Bronchial epithelial cell (primary cell): ENCODE results near the gene KSR1. TPM values are rescaled to one million over a fixed set of nuclear protein-coding genes. Genes with fewer than 3 reads are reported as not detected.
"Not testable (repeated sequence)": the region's sequence is repeated elsewhere in the genome, so short reads cannot be mapped to it uniquely, and the experiment has no call there.

Experiments
- DNase-seq: peaks from one replicate; pipeline ENCODE4 v3.0.0-alpha.2; 2010; ENCODE audit warnings: low read depth
- FAIRE-seq: peaks from 2 replicates; lab custom pipeline; 2011; peaks lifted over from hg19 to GRCh38; lab: Jason Lieb, UNC
- H3K27me3 ChIP-seq: 2 replicates; pipeline ENCODE4 v1.5.1; 2011; ENCODE audit warnings: low read length; ENCODE audit not compliant: control insufficient read depth, insufficient read depth
- H3K36me3 ChIP-seq: 2 replicates; pipeline ENCODE4 v1.5.1; 2011; ENCODE audit warnings: low read length; ENCODE audit not compliant: control insufficient read depth, insufficient read depth
- H3K4me3 ChIP-seq: 2 replicates; pipeline ENCODE4 v1.5.1; 2011; ENCODE audit warnings: mild to moderate bottlenecking, low read depth, low read length, control low read depth
- total RNA-seq: library from RNA; depleted of rRNA; stranded (reverse); fragments of >200 nt; gene quantifications from 2 replicates; pipeline ENCODE4 v1.2.1, GENCODE V29; 2014
- TF ChIP-seq, protein P1 (sequence below): IDR thresholded peaks from 2 replicates; pipeline ENCODE4 v1.5.1; 2011; ENCODE audit warnings: mild to moderate bottlenecking, moderate library complexity, low read length, control low read depth, inconsistent platforms; ENCODE audit not compliant: insufficient read depth, severe bottlenecking

KSR1 gene
- 0.53 and 7.4 TPM in 2 replicates for total RNA-seq

DNA sequence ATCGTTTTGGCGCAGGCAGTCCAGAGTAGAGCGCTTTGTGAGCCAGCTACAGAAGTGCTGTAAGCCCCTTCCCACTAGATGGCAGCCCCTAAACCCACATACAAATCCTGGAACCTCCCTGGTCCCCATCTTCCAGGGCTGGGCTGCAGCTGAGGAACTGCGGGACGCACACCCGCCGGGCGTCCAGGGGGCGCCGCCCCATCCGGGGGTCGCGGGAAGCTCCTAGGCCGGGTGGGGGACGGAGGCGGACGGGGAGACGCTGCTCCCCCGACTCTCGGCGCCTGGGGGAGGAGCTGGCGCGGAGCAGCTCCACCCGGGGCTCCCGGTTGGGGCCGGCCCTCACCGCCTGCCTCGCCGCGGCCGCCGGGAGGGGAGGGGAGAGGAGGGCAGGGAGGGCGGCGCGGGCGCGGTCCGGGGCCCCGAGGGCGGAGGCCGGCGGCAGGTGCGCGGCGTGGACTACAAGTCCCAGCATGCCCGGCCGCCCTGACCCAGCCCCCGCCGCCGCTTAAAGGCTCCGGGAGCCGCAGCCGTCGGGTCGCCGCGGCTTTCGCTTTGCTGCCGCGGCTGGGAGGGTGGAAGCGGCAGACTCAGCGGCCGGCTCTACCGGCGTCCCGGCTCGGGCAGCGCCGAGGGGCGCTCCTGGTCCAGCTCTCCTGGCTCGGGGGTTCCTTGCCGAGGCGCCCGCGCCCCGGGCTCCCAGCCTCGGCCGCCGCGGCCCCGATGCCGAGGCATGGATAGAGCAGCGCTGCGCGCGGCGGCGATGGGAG is at the start of gene KSR1:
Gene KSR1 (plus strand): TSS at position 535 of the 767 bp plus-strand sequence. CDS start 196 bp downstream, at position 731.
- FAIRE-seq (no peak), DNase-seq (peak; percentile 21)
- Histone ChIP-seq H3K27me3 (peaks cover 4% of the 10 kb centered on the region), H3K4me3 (peak within 1 kb of the TSS; percentile 49), H3K36me3 (no peaks in the 10 kb centered on the region)
- TF ChIP-seq, protein P1, sequence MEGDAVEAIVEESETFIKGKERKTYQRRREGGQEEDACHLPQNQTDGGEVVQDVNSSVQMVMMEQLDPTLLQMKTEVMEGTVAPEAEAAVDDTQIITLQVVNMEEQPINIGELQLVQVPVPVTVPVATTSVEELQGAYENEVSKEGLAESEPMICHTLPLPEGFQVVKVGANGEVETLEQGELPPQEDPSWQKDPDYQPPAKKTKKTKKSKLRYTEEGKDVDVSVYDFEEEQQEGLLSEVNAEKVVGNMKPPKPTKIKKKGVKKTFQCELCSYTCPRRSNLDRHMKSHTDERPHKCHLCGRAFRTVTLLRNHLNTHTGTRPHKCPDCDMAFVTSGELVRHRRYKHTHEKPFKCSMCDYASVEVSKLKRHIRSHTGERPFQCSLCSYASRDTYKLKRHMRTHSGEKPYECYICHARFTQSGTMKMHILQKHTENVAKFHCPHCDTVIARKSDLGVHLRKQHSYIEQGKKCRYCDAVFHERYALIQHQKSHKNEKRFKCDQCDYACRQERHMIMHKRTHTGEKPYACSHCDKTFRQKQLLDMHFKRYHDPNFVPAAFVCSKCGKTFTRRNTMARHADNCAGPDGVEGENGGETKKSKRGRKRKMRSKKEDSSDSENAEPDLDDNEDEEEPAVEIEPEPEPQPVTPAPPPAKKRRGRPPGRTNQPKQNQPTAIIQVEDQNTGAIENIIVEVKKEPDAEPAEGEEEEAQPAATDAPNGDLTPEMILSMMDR = peak; percentile 20

DNA sequence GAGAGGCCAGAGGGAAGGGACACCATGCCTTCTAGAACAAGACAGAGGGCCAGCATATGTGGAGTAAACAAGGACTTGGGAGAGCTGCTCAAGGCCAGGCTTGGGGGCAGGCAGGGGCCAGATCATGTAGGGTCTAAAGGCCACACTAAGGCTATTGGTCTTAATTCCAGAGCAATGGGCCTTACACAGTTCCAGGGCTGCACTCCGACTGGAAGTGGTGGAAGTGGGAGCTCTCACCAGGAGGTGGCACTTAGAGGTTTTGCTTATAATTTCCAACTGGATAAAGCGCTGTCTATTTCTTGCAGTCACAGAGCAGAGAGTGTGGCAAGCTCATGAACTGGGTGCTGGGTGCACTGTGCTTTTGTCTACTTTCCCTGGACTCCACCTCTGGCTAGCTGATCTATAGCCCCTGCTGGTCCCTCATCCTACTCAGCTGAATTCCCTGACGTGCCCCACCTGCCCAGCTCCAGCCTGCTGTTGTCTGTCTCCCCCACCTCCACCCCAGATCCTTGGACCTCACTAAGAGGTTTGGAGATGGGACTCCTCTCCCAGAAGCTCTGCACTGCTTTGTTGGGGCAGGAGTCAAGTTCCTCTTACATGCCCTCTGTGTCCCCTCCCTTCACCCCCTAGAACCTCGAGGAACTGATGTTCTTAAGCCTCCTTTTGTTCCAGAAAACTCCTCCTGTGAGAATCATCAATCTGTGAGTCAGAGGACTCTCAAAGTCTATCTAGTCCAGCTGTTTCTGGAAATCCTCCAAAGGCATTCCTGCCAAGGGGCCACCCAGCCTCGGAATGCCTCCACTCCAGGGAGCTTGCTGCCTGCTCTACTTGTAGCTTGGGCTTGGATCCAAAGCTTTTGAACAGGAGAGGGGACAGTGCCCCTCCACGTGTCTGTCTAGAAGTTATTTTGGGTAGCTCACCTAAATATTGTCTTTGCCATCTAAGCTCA is 48.1 kb upstream of the KSR1 start:
- Histone ChIP-seq H3K4me3 (no peak overlapping the region), H3K36me3 (no peaks in the 10 kb centered on the region), H3K27me3 (no peaks in the 10 kb centered on the region)
- DNase-seq (peak; percentile 57), FAIRE-seq (peak; percentile 55)
- TF ChIP-seq, protein P1 = no peak

DNA sequence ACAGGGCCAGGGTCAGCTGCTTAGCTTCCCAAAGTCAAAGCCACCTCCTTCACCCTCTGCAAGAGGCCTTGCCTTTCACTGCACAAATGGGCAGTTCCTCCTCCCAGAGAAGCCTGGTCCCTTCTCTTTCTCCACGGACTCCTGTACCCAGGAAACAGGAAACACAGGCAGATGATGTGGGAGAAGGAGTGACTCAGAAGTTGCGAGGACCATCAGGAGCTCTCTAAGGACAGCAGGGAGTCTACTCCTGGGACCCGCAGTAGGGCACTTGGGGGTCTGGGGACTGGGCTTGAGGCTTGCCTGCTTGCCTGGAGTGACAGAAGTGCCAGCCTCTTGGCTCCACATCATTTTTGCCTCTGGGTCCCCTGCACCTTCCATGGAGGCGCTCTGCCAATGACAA is 47.4 kb upstream of the KSR1 start:
- FAIRE-seq (no peak), DNase-seq (peak; percentile 37)
- no peaks in the 10 kb centered on the region for H3K27me3 ChIP-seq
- H3K4me3 ChIP-seq = no peak overlapping the region
- H3K36me3 ChIP-seq = no peaks in the 10 kb centered on the region
- TF ChIP-seq, protein P1 = no peak

DNA sequence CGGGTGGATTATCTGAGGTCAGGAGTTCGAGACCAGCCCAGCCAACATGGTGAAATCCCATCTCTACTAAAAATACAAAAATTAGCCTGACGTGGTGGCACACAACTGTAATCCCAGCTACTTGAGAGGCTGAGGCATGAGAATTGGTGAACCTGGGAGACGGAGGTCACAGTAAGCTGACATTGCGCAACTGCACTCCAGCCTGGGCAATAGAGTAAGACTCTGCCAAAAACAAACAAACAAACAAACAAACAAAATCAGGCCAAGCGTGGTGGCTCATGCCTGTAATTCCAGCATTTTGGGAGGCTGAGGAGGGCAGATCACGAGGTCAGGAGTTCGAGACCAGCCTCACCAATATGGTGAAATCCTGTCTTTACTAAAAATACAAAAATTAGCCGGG is 44.1 kb upstream of the KSR1 start:
- DNase-seq, H3K36me3 ChIP-seq, H3K4me3 ChIP-seq, FAIRE-seq, H3K27me3 ChIP-seq: not testable (repeated sequence)

DNA sequence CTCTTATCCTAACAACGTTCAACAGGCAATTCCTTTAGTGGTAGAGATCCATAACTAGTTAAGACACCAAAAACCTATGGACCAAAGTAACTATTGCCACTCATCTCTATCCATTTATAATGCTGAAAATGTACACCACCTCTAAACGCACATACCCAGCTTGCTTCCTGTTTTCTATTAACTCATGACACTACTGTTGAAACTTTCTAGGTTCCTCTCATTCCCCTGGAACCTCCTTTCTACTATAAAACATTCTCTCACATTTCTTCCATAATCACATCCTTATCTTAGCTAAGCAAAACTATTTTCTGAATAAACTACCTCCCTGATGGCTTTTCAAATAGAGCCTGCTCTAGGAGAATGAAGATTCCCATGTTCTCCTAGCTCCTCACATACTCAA is 42.9 kb upstream of the KSR1 start:
- Histone ChIP-seq H3K36me3 (no peaks in the 10 kb centered on the region), H3K27me3 (no peaks in the 10 kb centered on the region), H3K4me3 (no peak overlapping the region)
- FAIRE-seq (no peak), DNase-seq (no peak)
- TF ChIP-seq, protein P1 = no peak

DNA sequence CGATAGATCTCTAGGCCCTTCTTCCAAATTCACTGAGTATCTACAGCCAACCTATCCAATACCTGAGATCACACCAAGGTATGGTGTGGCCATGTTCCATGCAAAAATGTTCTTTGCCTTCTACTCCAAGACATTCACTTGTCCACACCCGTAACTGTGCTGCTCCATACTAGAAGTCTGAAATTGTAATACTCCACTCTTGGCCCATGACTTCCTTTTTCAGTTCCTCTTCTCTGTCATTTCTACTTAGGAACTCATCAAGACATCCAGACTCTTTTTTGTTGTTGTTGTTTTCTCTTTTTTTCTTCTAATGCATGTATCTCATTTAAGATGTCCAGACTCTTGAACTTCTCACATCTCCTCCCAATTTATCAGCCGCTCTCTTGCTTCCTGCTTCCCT is 42.5 kb upstream of the KSR1 start:
- TF ChIP-seq, protein P1 = no peak
- FAIRE-seq = no peak
- Histone ChIP-seq H3K27me3 (no peaks in the 10 kb centered on the region), H3K4me3 (no peak overlapping the region), H3K36me3 (no peaks in the 10 kb centered on the region)
- DNase-seq = no peak
